Caki2 (cell line): ENCODE data around the gene DERA. TPM values are rescaled to one million over a fixed set of nuclear protein-coding genes. Genes with fewer than 3 reads are reported as not detected.
"Not testable (repeated sequence)": the region's sequence is repeated elsewhere in the genome, so short reads cannot be mapped to it uniquely, and the experiment has no call there.

ENCODE experiments used
- DNase-seq: peaks from one replicate; pipeline ENCODE4 v3.0.0-alpha.2; 2015; ENCODE audit warnings: low read depth
- in situ Hi-C: cut with HindIII; loops from 2 replicates; pipeline ENCODE4 v1.10.0; 2016; ENCODE audit warnings: low sequenced_read_pairs, low pct_unique_long_range_greater_than_20kb, mixed read lengths
- total RNA-seq: library from RNA; depleted of rRNA; stranded (reverse); fragments of >200 nt; shearing (Covaris generic); gene quantifications from 2 replicates; pipeline ENCODE4 v1.2.3, GENCODE V29; 2014; ENCODE audit warnings: low replicate concordance

DERA gene
- total RNA-seq, 1 experiment from 2014 or later = 107 TPM

DNA sequence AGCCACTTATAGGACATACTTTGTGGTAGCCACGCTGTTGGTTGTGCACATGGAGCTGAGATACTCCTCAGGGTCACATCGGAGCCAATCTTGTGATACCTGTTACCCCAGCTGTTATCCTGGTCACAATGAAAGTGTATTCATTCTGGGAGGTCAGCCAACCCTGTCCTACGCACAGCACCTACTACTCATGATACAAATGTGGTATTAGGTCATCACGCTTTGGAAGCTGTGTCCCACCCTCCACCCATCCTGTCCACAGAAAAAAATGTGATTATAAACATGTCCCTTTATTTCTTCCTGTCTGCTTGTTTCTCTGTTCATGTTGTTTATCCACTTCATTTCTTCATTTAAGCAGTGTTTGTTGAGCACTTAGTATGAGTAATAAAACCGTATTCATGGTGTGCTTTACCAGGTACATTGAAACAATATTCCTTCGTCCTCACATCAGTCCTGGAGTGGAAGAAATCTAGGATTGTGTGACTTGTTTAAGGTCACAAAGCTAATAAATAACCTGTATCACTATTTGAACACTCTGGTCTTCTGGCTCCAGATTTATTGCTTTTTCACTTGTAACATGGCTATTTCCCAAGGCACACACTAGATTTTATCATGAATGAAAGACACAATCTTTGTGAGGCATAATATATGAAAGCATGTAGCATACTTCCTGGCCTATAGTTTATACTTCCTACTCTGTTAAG lies 73.1 kb downstream of the DERA start:
- no peak for DNase-seq
- in situ Hi-C loops = no loop called here

DNA sequence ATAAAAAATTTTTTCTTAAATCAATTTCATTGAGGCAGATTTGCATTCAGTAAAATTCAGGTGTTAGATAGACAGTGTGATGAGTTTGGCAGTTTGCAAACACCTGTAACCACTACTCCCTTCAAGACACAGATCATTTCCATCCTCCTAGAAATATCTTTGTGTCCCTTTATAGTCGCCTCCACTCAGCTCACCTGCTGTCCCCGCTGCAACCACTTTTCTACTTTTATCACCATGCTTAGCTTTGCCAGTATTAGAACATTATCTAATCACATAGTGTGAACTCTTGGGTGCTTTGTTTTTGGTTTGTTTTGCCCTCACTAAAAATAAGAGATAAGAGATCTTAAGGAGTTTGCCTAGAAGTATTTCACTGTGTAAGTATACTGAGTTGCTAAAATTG lies 73.8 kb downstream of the DERA start:
- in situ Hi-C loops = no loop called here
- no peak for DNase-seq

DNA sequence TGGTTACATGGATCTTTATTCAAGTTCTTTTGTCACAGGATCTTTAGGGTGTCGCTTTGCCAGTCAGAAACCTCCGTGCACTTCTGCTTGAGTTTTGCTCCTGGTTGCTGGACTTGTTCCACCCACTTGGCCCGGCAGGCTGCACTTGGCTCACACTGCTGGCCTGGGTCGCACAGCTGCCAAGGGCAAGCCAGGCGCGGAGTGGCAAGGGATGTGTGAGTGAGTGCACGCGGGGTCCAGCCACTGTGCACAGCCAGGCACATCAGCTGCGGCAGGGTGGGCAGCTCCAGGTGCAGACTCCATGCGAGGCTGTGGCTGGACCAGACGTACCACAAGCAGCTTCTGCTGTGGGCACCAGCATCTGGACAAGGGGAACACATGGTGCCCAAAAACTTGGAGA lies 76.6 kb downstream of the DERA start:
- in situ Hi-C loops = no loop called here
- no peak for DNase-seq

DNA sequence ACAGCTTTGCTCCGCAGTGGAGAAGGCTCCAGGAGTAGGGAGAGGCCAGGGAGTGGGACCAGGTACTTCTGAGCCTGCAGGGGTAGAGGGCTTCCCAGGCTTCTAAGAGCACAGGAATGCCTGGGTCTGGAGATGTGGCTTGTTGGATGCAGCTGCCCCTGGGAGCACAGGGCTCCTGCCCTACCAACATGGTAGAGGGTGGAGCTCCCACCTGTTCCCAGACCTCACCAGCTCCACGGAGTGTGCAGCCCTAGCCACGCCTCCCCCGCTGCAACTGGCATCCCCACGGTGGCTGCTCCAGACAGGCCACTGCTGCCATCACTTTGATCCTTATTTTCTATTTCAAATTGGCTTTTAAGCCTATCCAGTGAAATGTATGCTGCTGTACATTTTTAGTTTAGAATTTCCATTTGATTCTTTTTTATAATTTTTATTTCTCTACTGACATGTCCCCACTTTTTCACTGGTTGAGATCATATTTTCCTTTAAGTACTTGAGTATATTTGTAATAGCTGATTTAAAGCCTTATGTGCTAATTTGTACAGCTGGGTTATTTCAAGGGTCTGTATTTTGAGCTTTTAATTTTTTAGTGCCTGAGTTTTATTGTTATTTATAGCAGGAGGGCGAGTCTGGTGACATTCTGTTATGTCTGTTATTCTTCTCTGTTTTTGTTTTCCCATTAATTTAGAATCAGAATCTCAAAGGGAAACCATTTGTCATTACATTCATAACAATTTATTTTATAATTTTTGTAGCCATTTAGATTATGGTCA lies 78.0 kb downstream of the DERA start:
- DNase-seq = no peak
- in situ Hi-C loops = no loop called here

DNA sequence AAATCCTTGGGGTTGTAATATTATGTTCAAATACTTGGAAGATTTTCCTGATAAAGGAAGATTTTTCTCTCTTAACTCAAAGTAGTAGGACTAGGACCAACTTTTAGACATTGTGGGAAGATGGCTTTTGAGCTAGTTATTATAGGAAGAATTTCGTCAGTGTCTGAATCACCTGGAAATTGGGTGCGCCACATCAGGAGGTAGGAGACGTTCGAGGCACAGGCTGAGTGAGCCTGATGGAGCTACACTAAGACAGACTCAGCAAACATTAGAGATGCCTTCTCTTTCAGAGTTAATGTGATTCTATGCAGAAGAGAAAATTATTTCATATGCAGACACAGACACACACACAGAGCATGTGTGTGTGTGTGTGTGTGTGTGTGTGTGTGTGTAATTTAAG lies 84.7 kb downstream of the DERA start:
- in situ Hi-C loops = no loop called here
- DNase-seq = no peak

DNA sequence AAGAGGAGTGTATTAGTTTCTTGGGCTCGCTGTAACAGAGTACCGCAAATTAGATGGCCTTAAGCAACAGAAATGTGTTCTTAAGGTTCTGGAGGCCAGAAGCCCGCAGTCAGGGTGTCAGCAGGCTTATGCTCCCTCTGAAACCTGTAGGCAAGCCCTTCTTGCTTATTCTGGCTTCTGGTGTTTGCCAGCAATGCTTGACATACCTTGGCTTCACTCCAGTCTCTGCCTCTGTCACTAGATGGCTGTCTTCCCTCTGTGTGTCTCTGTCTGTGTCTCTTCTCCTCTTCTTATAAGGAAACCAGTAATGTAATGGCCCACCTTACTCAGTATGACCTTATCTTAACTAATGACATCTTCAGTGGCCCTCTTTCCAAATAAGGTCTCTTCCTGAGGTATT lies 85.1 kb downstream of the DERA start:
- in situ Hi-C loops = no loop called here
- peak; percentile 31 for DNase-seq

DNA sequence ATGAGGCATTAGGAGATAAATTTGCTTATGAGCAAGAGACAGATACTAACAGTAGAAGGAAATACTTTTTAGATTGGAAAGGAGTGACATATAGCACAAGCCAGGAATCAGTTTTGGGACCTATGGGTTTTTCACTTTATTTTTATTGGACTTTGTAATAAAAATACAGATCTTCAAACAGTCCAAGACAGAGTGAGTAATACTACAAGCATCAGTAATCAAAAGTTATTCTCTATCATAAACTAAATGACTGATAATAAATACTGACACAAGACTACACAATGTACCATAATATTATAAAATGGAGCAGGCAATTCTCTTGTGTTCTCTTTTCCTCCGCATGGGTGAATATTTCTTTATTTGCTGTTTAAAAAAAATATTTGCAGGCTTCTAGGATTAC lies 85.8 kb downstream of the DERA start:
- in situ Hi-C loops = no loop called here

DNA sequence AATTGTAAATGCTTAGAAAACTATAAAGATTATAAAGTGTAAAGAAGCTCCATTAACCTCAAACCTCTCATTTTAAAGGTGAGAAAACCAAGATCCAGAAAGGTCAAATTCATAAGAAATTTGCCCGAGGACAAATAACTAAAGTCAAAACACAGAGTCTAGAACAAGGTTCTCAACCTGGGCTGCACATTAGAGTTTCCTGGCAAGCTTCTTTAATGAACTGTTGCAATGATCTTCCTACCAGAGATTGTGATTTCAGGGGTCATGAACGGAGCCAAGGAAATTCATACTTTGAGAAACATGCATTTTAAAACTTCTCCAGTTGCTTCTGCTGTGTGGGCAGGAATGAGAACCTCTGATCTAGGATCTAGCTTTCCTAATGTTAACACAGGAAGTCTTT lies 86.8 kb downstream of the DERA start:
- no peak for DNase-seq
- in situ Hi-C loops = no loop called here

More for the DNA sequence above, 85.8 kb downstream of the DERA start:
- DNase-seq = no peak

DNA sequence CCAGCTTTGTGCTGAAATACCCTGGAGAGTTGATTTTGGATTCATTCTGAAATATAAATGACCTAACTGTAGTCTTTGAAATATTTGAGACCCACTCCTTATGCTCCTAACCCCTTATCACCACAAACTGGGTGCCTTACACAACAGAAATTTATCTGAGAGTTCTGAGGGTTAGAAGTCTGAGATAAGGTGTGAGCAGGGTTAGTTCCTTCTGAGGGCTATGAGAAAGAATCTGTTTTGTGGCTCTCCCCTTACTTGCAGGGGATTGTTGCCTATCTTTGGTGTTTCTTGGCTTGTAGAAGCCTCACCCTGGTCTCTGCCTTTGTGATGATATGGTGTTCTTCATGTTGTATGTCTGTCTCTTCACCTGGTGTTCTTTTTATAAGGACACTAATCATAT lies 91.7 kb downstream of the DERA start:
- in situ Hi-C loops = no loop called here
- DNase-seq = no peak

DNA sequence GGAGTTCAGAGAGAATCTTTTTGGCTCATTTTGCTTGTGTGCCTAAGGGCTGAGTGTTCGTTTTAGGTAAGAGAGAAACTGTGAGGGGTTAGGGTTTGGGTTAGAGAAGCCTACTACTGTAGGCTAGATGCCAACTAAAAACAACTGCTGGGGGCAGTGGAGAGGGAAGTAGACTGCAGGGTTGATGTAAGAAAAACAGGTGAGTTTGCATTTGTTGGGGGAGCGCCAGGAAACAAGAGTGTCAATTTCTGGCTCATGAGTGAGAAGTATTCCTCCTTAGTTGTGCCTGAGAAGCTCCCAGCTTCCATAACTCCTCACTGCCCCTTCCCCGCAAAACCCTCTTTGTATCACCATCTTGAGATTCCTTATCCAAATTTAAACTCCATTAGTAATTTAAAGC lies 92.3 kb downstream of the DERA start:
- DNase-seq = no peak
- in situ Hi-C loops = no loop called here

DNA sequence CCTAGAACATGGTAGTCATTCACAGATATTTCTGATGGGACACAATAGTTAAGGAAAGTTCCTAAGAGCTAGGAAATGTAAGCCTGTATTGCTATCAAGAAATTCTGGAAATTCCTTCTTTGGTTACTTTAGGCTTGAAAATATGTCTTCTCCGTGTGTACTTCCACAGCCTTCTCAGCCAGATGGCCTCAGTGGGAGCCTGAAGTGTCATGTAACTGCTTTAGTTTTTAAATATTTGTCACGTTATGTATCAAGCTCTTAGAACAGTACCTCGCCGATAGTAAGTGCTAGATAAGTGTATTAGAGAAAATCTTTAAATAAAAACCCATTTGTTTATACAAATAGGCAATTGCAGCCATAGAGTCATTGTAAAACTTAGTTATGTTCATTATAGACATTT lies 95.6 kb downstream of the DERA start:
- no peak for DNase-seq
- in situ Hi-C loops = no loop called here

DNA sequence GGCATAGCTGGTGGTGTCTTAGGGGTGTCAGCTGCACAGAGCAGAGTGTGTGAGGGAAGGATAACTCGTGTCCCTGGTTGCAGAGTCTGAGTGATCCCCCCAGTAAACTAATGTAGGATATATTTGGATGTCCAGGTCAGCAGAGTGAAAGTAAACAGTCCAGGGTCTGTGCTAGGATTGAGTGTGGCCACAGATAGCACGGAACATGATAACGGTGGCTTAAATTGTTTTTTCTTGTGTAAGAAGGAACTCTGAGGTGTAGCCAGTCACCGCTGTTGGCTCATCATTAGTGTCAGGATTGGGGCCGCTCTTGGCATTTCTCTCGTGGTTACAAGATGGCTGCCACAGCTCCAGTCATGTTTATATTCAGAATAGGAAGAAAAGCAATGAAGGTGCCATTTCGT lies 97.3 kb downstream of the DERA start:
- DNase-seq = no peak
- in situ Hi-C loops = no loop called here

DNA sequence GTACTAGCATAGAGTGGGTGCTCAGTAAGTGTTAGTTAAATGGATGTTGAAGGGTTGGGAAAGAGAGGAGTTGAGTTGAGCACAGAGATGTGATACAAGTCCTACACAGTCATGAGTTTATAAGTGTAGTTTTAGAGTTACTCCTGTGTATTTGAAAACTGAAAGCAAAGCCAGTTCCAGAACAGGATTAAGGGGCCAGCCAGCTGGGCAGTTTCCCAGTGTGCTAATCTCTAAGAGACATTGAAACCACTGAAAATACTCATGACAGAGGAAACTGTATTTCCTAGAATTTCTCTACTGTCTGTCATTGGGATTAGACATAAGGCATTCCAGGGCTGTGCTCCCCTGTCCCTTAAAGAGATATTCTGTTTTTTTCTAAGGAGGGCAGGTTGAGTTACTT lies 101.0 kb downstream of the DERA start:
- DNase-seq = no peak
- in situ Hi-C loops = no loop called here

DNA sequence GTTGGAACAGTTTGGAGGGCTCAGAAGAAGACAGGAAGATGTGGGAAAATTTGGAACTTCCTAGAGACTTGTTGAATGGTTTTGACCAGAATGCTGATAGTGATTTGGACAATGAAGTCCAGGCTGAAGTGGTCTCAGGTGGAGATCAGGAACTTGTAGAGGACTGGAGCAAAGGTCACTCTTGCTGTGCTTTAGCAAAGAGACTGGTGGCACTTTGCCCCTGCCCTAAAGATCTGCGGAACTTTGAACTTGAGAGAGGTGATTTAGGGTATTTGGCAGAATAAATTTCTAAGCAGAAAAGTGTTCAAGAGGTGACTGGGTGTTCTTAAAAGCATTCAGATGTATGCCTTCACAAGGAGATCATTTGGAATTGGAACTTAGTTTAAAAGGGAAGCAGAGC lies 102.6 kb downstream of the DERA start:
- in situ Hi-C loops, DNase-seq: not testable (repeated sequence)

DNA sequence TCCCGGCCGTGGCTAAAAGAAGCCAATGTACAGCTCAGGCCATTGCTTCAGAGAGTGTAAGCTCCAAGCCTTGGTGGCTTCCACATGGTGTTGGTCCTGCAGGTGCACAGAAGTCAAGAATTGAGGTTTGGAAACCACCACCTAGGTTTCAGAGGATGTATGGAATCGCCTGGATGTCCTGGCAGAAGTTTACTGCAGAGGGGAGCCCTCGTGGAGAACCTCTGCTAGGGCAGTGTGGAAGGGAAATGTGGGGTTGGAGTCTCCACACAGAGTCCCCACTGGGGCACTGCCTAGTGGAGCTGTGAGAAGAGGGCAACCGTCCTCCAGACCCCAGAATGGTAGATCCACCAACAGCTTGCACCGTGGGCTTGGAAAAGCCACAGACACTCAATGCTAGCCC lies 103.3 kb downstream of the DERA start:
- DNase-seq, in situ Hi-C loops: not testable (repeated sequence)

DNA sequence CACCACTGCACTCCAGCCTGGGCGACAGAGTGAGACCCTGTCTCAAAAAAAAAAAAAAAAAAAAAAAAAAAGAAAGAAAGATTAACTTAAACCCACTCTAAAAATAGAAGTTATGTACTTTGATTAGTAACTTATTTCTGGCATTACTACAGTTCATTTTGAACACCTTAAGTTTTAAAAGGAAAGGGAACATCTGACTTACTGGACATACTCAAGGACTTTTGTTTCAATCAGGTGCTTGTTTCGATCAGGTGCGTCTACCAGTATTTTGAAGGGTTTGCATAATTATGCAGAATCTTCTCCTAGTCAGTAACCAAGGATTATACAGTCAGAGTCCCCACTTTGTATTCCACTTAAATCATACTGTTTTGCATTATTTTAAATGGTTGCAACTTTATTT lies 105.6 kb downstream of the DERA start:
- in situ Hi-C loops = no loop called here
- DNase-seq = no peak

DNA sequence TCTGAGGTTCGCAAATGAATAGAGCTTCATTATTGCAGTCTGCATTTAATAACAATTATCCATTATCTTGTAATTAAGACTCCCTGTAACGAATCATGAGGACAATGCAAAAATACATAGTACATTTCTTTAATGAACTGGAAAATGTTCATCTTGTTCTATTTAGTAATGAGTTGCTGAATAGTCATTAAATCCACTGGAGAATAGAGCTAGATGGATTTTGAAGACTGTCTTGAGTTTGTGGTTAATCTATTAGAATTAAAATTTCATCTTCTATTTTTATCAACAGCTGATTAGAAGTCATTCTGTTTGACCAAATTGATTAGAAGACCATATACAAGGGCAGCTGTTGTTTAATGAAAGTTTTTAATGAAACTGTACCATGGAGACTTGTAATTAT lies 107.2 kb downstream of the DERA start:
- DNase-seq = no peak
- in situ Hi-C loops = no loop called here

DNA sequence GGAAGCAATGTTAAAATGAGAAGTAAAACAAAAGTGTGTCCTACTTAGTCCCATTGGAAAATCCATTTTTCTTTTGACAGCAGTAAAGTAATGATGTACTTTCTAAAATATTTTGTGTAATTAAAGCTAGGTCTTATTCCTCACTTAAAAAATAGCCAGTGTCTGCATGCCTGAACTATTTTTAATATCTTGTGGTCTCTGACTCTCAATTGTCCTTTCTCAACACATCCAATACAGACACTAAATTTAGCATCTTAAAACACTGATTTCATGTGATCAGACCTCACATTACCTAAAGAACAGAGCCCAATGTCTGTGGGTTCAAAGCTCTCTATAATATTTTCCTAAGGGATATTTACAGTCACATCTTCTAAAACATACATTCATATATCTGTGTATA lies 108.0 kb downstream of the DERA start:
- in situ Hi-C loops = no loop called here
- DNase-seq = no peak

DNA sequence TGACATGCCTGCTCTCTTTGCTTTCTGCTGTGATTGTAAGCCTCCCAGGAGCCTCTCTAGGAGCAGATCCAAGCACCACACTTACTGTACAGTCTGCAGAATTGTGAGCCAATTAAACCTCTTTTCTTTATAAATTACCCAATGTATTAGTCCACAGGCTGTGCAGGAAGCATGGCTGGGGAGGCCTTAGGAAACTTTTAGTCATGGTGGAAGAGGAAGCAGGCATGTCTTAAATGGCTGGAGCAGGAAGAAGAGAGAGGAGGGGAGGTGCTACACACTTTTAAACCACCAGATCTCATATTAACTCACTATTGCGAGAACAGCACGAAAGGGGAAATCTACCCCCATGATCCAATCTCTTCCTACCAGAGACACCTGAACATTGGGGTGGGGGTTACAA lies 108.9 kb downstream of the DERA start:
- in situ Hi-C loops = no loop called here
- DNase-seq = no peak

DNA sequence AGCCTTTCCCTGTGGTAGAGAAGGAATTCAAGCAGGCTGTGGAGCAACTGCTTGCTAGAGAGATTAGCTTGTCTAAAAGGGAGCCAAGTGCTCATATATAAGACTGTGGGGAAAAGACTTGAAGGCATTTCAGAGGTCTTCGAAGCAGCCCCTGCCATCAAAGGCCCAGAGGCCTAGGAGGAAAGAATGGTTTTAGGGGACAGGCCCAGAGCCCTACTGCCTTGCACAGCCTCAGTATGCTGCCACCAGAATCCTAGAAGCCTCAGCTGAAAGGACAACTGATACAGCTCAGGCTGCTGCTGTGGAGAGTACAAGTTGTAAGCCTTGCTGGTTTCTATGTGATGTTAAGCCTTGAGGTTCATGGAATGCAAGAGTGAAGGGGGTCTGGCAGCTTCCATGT lies 109.9 kb downstream of the DERA start:
- in situ Hi-C loops = no loop called here
- DNase-seq = no peak
